Medulla oblongata (tissue), 1 donor: ENCODE results near the gene OR8A1.
A peak's percentile ranks its signal among the peaks of the same experiment; 100 is the strongest.

Experiments
- DNase-seq: peaks from one replicate; pipeline ENCODE4 v3.0.0-alpha.2; 2015; ENCODE audit errors: extremely low spot score

OR8A1 gene

GRCh38 chr11:124569697-124570096 is at the start of gene OR8A1:
Gene OR8A1, plus strand, starts transcription at chr11:124569997. Its CDS starts 123 bp downstream, at chr11:124570120.
- DNase-seq = no peak

GRCh38 chr11:124520550-124520854 is 49.3 kb upstream of the OR8A1 start:
- DNase-seq = no peak

- DNase-seq = no peak
These were observed 36.2 kb upstream of the OR8A1 start for GRCh38 chr11:124533626-124534025.

- DNase-seq = no peak
These were observed 35.7 kb upstream of the OR8A1 start for GRCh38 chr11:124534051-124534450.

- DNase-seq = no peak
These were observed 34.1 kb upstream of the OR8A1 start for GRCh38 chr11:124535552-124536232.

- DNase-seq = peak; percentile 69
These were observed 33.3 kb upstream of the OR8A1 start for GRCh38 chr11:124536520-124536919.

GRCh38 chr11:124538019-124538418 is 31.8 kb upstream of the OR8A1 start:
- no peak for DNase-seq

GRCh38 chr11:124541204-124541603 is 28.6 kb upstream of the OR8A1 start:
- DNase-seq = no peak

GRCh38 chr11:124543145-124543544 is 26.7 kb upstream of the OR8A1 start:
- no peak for DNase-seq

GRCh38 chr11:124543554-124543953 is 26.2 kb upstream of the OR8A1 start, which contains the start of gene OR8B12:
Gene OR8B12, minus strand, starts transcription at chr11:124543654. Its CDS starts 0 bp downstream, at chr11:124543654.
- DNase-seq = no peak

- DNase-seq = no peak
These were observed 18.6 kb upstream of the OR8A1 start for GRCh38 chr11:124551189-124551588.

GRCh38 chr11:124551987-124552386 is 17.8 kb upstream of the OR8A1 start:
- DNase-seq = no peak

GRCh38 chr11:124556828-124557227 is 13.0 kb upstream of the OR8A1 start:
- DNase-seq = no peak

GRCh38 chr11:124570160-124570559 is 363 bp downstream of the OR8A1 start:
- DNase-seq = no peak

- DNase-seq = no peak
These were observed 8.1 kb downstream of the OR8A1 start for GRCh38 chr11:124577716-124578427.

GRCh38 chr11:124578761-124579160 is 9.0 kb downstream of the OR8A1 start:
- no peak for DNase-seq

- no peak for DNase-seq
These were observed 12.0 kb downstream of the OR8A1 start for GRCh38 chr11:124581817-124582216.

- DNase-seq = no peak
These were observed 12.8 kb downstream of the OR8A1 start for GRCh38 chr11:124582565-124582964.

GRCh38 chr11:124583781-124584180 is 14.0 kb downstream of the OR8A1 start:
- DNase-seq = no peak

GRCh38 chr11:124584681-124585372 is 15.0 kb downstream of the OR8A1 start:
- DNase-seq = no peak

- DNase-seq = peak; percentile 76
These were observed 16.6 kb downstream of the OR8A1 start for GRCh38 chr11:124586238-124586860.

GRCh38 chr11:124591430-124591829 is 21.6 kb downstream of the OR8A1 start:
- no peak for DNase-seq
